Loucy (cell line): Measurements from ENCODE around the gene ATP2A2.

Experiments
- H2AFZ ChIP-seq: fragments of 200-600 bp; sonication (generic); 2 replicates; pipeline ENCODE4 v1.6.0; 2016; ENCODE audit warnings: antibody characterized with exemption, mild to moderate bottlenecking, low read length, moderate library complexity
- H3F3A ChIP-seq: fragments of 200-600 bp; 2 replicates; pipeline ENCODE4 v1.6.0; 2016; ENCODE audit warnings: antibody characterized with exemption, low read depth, mild to moderate bottlenecking
- H3K27me3 ChIP-seq: fragments of 200-600 bp; sonication (generic); 2 replicates; pipeline ENCODE4 v1.6.1; 2014; ENCODE audit warnings: low read length, mild to moderate bottlenecking; ENCODE audit not compliant: insufficient read depth, poor library complexity, severe bottlenecking
- H3K36me3 ChIP-seq: fragments of 200-600 bp; sonication (generic); 2 replicates; pipeline ENCODE4 v1.6.1; 2016; ENCODE audit warnings: low read length; ENCODE audit not compliant: insufficient read depth
- H3K4me1 ChIP-seq: fragments of 200-600 bp; sonication (generic); 2 replicates; pipeline ENCODE4 v1.5.1; 2014; ENCODE audit warnings: low read length, mild to moderate bottlenecking; ENCODE audit not compliant: insufficient read depth, poor library complexity, severe bottlenecking
- H3K4me2 ChIP-seq: fragments of 200-600 bp; sonication (generic); 2 replicates; pipeline ENCODE4 v1.6.0; 2014; ENCODE audit warnings: antibody characterized with exemption, low read length, low read depth, mild to moderate bottlenecking; ENCODE audit not compliant: poor library complexity, severe bottlenecking
- H3K4me3 ChIP-seq: fragments of 200-600 bp; sonication (generic); 2 replicates; pipeline ENCODE4 v1.5.1; 2014; ENCODE audit warnings: low read length, mild to moderate bottlenecking, mixed read lengths; ENCODE audit not compliant: poor library complexity, severe bottlenecking
- H3K79me2 ChIP-seq: fragments of 200-600 bp; sonication (generic); 2 replicates; pipeline ENCODE4 v1.6.1; 2014; ENCODE audit warnings: low read length; ENCODE audit not compliant: insufficient read depth
- H3K9ac ChIP-seq: fragments of 200-600 bp; sonication (generic); 2 replicates; pipeline ENCODE4 v1.6.0; 2014; ENCODE audit warnings: mild to moderate bottlenecking, low read depth, low read length, moderate library complexity; ENCODE audit not compliant: poor library complexity, severe bottlenecking
- H3K9me2 ChIP-seq: fragments of 200-600 bp; sonication (generic); replicated peaks from 2 replicates; pipeline ENCODE4 v1.6.1; 2016; ENCODE audit warnings: low read depth, low read length, mixed read lengths
- H3K9me3 ChIP-seq: fragments of 200-600 bp; sonication (generic); 2 replicates; pipeline ENCODE4 v1.6.1; 2014; ENCODE audit warnings: mild to moderate bottlenecking, antibody characterized with exemption, low read length, low read depth; ENCODE audit not compliant: insufficient read depth
- H4K20me1 ChIP-seq: fragments of 200-600 bp; sonication (generic); 2 replicates; pipeline ENCODE4 v1.6.0; 2014; ENCODE audit warnings: antibody characterized with exemption, low read length, mild to moderate bottlenecking; ENCODE audit not compliant: insufficient read depth, poor library complexity, severe bottlenecking
- EZH2phosphoT487 ChIP-seq: fragments of 200-600 bp; IDR thresholded peaks from 2 replicates; pipeline ENCODE4 v1.6.1; 2018; ENCODE audit warnings: antibody characterized with exemption, mild to moderate bottlenecking, moderate library complexity, borderline replicate concordance
- TF ChIP-seq, protein P1 (sequence below): fragments of 200-600 bp; sonication (generic); conservative IDR thresholded peaks from 2 replicates; pipeline ENCODE4 v1.5.1; 2014; ENCODE audit warnings: mild to moderate bottlenecking, antibody characterized with exemption, low read length

The ATP2A2 gene

DNA sequence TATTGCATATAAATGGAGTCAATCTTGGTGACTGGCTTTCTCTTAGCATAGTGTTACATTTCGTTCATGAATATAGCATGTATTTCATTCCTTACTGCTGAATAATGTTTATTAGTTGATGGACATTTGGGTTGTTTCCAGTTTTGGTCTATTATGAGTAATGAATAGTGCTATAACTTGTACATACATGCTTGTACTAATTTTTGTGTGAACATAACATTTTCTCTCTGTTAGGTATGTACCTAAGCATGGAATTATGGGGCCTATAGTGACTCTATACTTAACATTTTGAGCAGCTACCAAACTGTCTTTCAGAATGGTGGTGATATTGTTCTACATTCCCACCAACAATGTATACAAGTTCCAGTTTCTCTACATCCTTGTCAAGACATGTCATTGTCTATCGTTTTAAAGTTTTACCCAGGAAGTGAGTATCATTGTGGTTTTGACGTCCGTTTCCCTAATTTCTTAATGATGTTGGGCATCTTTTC lies 23.1 kb downstream of the ATP2A2 start:
- no peaks in the 10 kb centered on the region for H3K9me2 ChIP-seq
- no peak overlapping the region for H2AFZ ChIP-seq
- H3K9me3 ChIP-seq, result no peaks in the 10 kb centered on the region
- TF ChIP-seq, protein P1, sequence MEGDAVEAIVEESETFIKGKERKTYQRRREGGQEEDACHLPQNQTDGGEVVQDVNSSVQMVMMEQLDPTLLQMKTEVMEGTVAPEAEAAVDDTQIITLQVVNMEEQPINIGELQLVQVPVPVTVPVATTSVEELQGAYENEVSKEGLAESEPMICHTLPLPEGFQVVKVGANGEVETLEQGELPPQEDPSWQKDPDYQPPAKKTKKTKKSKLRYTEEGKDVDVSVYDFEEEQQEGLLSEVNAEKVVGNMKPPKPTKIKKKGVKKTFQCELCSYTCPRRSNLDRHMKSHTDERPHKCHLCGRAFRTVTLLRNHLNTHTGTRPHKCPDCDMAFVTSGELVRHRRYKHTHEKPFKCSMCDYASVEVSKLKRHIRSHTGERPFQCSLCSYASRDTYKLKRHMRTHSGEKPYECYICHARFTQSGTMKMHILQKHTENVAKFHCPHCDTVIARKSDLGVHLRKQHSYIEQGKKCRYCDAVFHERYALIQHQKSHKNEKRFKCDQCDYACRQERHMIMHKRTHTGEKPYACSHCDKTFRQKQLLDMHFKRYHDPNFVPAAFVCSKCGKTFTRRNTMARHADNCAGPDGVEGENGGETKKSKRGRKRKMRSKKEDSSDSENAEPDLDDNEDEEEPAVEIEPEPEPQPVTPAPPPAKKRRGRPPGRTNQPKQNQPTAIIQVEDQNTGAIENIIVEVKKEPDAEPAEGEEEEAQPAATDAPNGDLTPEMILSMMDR, result no peak
- TF ChIP-seq EZH2phosphoT487, result no peak
- peaks cover 88% of the 10 kb centered on the region for H3K36me3 ChIP-seq
- H3K4me1 ChIP-seq, result peaks cover 8% of the 10 kb centered on the region
- no peak overlapping the region for H3K9ac ChIP-seq
- H3K4me3 ChIP-seq, result no peak overlapping the region
- no peak overlapping the region for H3K4me2 ChIP-seq
- peaks cover 89% of the 10 kb centered on the region for H4K20me1 ChIP-seq
- H3K27me3 ChIP-seq, result no peaks in the 10 kb centered on the region
- no peaks in the 10 kb centered on the region for H3F3A ChIP-seq
- peaks cover 98% of the 10 kb centered on the region for H3K79me2 ChIP-seq

DNA sequence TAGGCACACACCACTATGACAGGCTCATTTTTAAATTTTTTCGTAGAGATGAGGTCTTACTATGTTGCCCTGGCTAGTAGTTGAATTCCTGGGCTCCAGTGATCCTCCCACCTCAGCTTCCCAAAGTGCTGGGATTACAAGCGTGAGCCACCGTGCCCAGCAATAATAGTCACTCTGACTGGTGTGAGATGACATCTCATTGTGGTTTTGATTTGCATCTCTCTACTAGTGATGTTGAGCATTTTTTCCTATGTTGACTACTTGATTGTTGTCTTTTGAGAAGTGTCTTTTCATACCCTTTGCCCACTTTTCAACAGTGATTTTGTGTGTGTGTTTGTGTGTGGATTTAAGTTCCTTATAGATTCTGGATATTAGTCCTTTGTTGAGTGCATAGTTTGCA lies 26.3 kb downstream of the ATP2A2 start:
- peaks cover 9% of the 10 kb centered on the region for H3K4me1 ChIP-seq
- no peaks in the 10 kb centered on the region for H3K9me2 ChIP-seq
- no peaks in the 10 kb centered on the region for H3K9me3 ChIP-seq
- no peaks in the 10 kb centered on the region for H3K27me3 ChIP-seq
- peaks cover 91% of the 10 kb centered on the region for H4K20me1 ChIP-seq
- peaks cover 99% of the 10 kb centered on the region for H3K79me2 ChIP-seq
- peaks cover 78% of the 10 kb centered on the region for H3K36me3 ChIP-seq
- no peak overlapping the region for H2AFZ ChIP-seq
- TF ChIP-seq, protein P1, result no peak
- TF ChIP-seq EZH2phosphoT487, result no peak
- no peak overlapping the region for H3K4me3 ChIP-seq
- no peaks in the 10 kb centered on the region for H3F3A ChIP-seq
- no peak overlapping the region for H3K9ac ChIP-seq
- no peak overlapping the region for H3K4me2 ChIP-seq

DNA sequence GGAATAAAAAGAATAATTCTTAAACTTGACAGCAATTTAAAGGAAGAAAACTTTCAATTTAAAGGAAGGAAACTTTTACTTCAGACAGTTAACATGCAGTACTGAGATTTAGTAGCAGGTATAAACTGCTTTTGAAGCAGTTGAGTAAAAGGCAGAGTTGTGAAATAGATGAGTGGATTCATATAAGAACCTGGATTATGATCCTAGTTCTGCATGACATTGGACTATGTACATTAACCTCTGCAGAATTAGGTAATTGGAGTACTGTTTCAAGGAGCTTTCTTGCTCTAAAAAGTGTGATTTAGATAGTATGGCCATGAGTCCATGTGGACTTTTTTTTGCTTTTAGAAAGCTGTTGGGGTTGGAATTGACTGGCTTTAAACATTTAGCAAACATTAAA lies 29.7 kb downstream of the ATP2A2 start:
- peaks cover 92% of the 10 kb centered on the region for H4K20me1 ChIP-seq
- H3K79me2 ChIP-seq, result peaks cover 100% of the 10 kb centered on the region
- H3K36me3 ChIP-seq, result peaks cover 57% of the 10 kb centered on the region
- H3K9ac ChIP-seq, result no peak overlapping the region
- no peak overlapping the region for H3K4me3 ChIP-seq
- H3K4me1 ChIP-seq, result peaks cover 18% of the 10 kb centered on the region
- H3K9me3 ChIP-seq, result no peaks in the 10 kb centered on the region
- no peaks in the 10 kb centered on the region for H3K27me3 ChIP-seq
- TF ChIP-seq EZH2phosphoT487, result no peak
- TF ChIP-seq, protein P1, result no peak
- H3K9me2 ChIP-seq, result no peaks in the 10 kb centered on the region
- H3K4me2 ChIP-seq, result no peak overlapping the region
- no peak overlapping the region for H2AFZ ChIP-seq
- no peaks in the 10 kb centered on the region for H3F3A ChIP-seq
